H1 (cell line): ENCODE data around the gene MYLK. TPM values are rescaled to one million over a fixed set of nuclear protein-coding genes. Genes with fewer than 3 reads are reported as not detected.

Source experiments
- CTCF ChIA-PET: fragments of 300-600 bp; sonication (Branson Sonifier 250); formaldehyde crosslinking; loops from one replicate; lab custom pipeline; 2021; ENCODE audit not compliant: partially characterized antibody; lab: Charles Lee
- POLR2A ChIA-PET: fragments of 300-600 bp; sonication (Branson Sonifier 250); formaldehyde crosslinking; loops from one replicate; lab custom pipeline; 2021; ENCODE audit warnings: inconsistent platforms; ENCODE audit not compliant: partially characterized antibody; lab: Charles Lee
- DNase-seq, 2 experiments: peaks; one replicate each; pipeline versions ENCODE4 v3.0.0 to v3.0.0-alpha.2; 2010 to 2022; ENCODE audit warnings: low spot score in 2 of 2, low read depth in 1 of 2, mixed read lengths in 1 of 2
- FAIRE-seq: peaks from 2 replicates; lab custom pipeline; 2011; peaks lifted over from hg19 to GRCh38; lab: Jason Lieb, UNC
- H2AFZ ChIP-seq: 2 replicates; pipeline ENCODE4 v1.8.1; 2012; ENCODE audit warnings: low read length, inconsistent platforms
- H2AK5ac ChIP-seq: 2 replicates; pipeline ENCODE4 v1.6.1; 2013; ENCODE audit warnings: low read depth, low read length
- H2BK120ac ChIP-seq: replicated peaks from 2 replicates; pipeline ENCODE3; 2013; ENCODE audit warnings: low read depth, low read length, inconsistent platforms
- H2BK12ac ChIP-seq: 2 replicates; pipeline ENCODE4 v1.6.1; 2013; ENCODE audit warnings: low read depth, low read length
- H2BK15ac ChIP-seq: 2 replicates; pipeline ENCODE4 v1.6.1; 2013; ENCODE audit warnings: low read length
- H2BK20ac ChIP-seq: 2 replicates; pipeline ENCODE4 v1.6.1; 2013; ENCODE audit warnings: low read length
- H2BK5ac ChIP-seq: 2 replicates; pipeline ENCODE4 v1.6.1; 2013; ENCODE audit warnings: low read depth, low read length
- H3K14ac ChIP-seq: 2 replicates; pipeline ENCODE4 v1.6.1; 2013; ENCODE audit warnings: inconsistent platforms; ENCODE audit not compliant: insufficient read length
- H3K18ac ChIP-seq: 2 replicates; pipeline ENCODE4 v1.6.1; 2013; ENCODE audit warnings: low read length; ENCODE audit errors: extremely low read depth
- H3K23ac ChIP-seq: 2 replicates; pipeline ENCODE4 v1.6.1; 2013; ENCODE audit warnings: inconsistent platforms; ENCODE audit not compliant: insufficient read length
- H3K23me2 ChIP-seq: 2 replicates; pipeline ENCODE4 v1.6.1; 2013; ENCODE audit warnings: low read depth, low read length
- H3K27ac ChIP-seq: 2 replicates; pipeline ENCODE4 v1.6.1; 2011; ENCODE audit warnings: low read depth, low read length, inconsistent platforms
- H3K27me3 ChIP-seq, 4 experiments: replicated peaks in 1 of 4; 1 replicate in 1 of 4; 2 replicates in 3 of 4; pipeline versions ENCODE4 v1.6.1 to v1.8.1; 2011 to 2013; ENCODE audit warnings: low read length in 3 of 4, mild to moderate bottlenecking in 3 of 4, inconsistent platforms in 2 of 4, mixed read lengths in 2 of 4, moderate library complexity in 1 of 4; ENCODE audit not compliant: control insufficient read depth in 3 of 4, insufficient read depth in 3 of 4; ENCODE audit errors: extremely low read depth in 1 of 4
- H3K36me3 ChIP-seq, 4 experiments: 2 replicates each; pipeline versions ENCODE4 v1.6.1 to v1.8.1; 2011 to 2013; ENCODE audit warnings: mild to moderate bottlenecking in 4 of 4, low read length in 3 of 4, moderate library complexity in 2 of 4, control low read depth in 1 of 4, inconsistent platforms in 1 of 4; ENCODE audit not compliant: insufficient read depth in 4 of 4, control insufficient read depth in 2 of 4
- H3K4ac ChIP-seq: replicated peaks from 2 replicates; pipeline ENCODE3; 2013; ENCODE audit warnings: low read length, low read depth, mixed read lengths, inconsistent platforms; ENCODE audit not compliant: insufficient read length
- H3K4me1 ChIP-seq, 4 experiments: replicated peaks in 1 of 4; 1 replicate in 1 of 4; 2 replicates in 3 of 4; pipeline versions ENCODE4 v1.6.1 to v1.8.1; 2011 to 2013; ENCODE audit warnings: low read length in 3 of 4, inconsistent platforms in 2 of 4, mixed read lengths in 1 of 4; ENCODE audit not compliant: insufficient read depth in 4 of 4, control insufficient read depth in 3 of 4
- H3K4me2 ChIP-seq, 2 experiments: 2 replicates each; pipeline versions ENCODE4 v1.6.1 to v1.8.1; 2011 to 2013; ENCODE audit warnings: low read depth in 2 of 2, low read length in 2 of 2, control low read depth in 1 of 2, inconsistent platforms in 1 of 2, mild to moderate bottlenecking in 1 of 2; ENCODE audit not compliant: insufficient read depth in 1 of 2
- H3K4me3 ChIP-seq, 4 experiments: fragments of 200-600, 300-600 bp in 1 of 4; sonication (generic), shearing (Covaris generic), sonication (Bioruptor Twin) in 1 of 4; 2 replicates each; pipeline versions ENCODE4 v1.5.1 to v1.8.1; 2011 to 2016; ENCODE audit warnings: low read length in 4 of 4, low read depth in 3 of 4, control low read depth in 2 of 4, inconsistent platforms in 2 of 4, mild to moderate bottlenecking in 2 of 4, mixed read lengths in 1 of 4, moderate library complexity in 1 of 4; ENCODE audit not compliant: insufficient read depth in 2 of 4; ENCODE audit errors: extremely low read depth in 1 of 4
- H3K56ac ChIP-seq: replicated peaks from 2 replicates; pipeline ENCODE3; 2013; ENCODE audit warnings: low read depth, mild to moderate bottlenecking, mixed read lengths, low read length, inconsistent platforms; ENCODE audit not compliant: insufficient read length
- H3K79me1 ChIP-seq: 2 replicates; pipeline ENCODE4 v1.6.1; 2013; ENCODE audit warnings: low read depth, low read length, control low read depth
- H3K79me2 ChIP-seq, 2 experiments: 2 replicates each; pipeline versions ENCODE4 v1.6.1 to v1.8.1; 2012 to 2013; ENCODE audit warnings: low read length in 2 of 2, mild to moderate bottlenecking in 2 of 2, inconsistent platforms in 1 of 2; ENCODE audit not compliant: insufficient read depth in 2 of 2, control insufficient read depth in 1 of 2
- H3K9ac ChIP-seq, 4 experiments: replicated peaks in 1 of 4; 1 replicate in 1 of 4; 2 replicates in 3 of 4; pipeline versions ENCODE4 v1.6.1 to v1.8.1; 2011 to 2013; ENCODE audit warnings: low read depth in 3 of 4, low read length in 3 of 4, control low read depth in 2 of 4, mild to moderate bottlenecking in 2 of 4, moderate library complexity in 2 of 4, inconsistent platforms in 1 of 4; ENCODE audit errors: extremely low read depth in 1 of 4
- H3K9me3 ChIP-seq, 2 experiments: 2 replicates each; pipeline versions ENCODE4 v1.6.1 to v1.8.1; 2012 to 2013; ENCODE audit warnings: mild to moderate bottlenecking in 2 of 2, moderate library complexity in 2 of 2, control low read depth in 1 of 2, inconsistent platforms in 1 of 2, low read depth in 1 of 2, low read length in 1 of 2, mixed read lengths in 1 of 2; ENCODE audit not compliant: insufficient read depth in 2 of 2
- H4K20me1 ChIP-seq, 2 experiments: replicated peaks in 1 of 2; 2 replicates each; pipeline versions ENCODE3 to v1.8.1; 2011 to 2013; ENCODE audit warnings: inconsistent platforms in 2 of 2, low read length in 2 of 2, mild to moderate bottlenecking in 1 of 2; ENCODE audit not compliant: insufficient read depth in 2 of 2, control insufficient read depth in 1 of 2
- H4K5ac ChIP-seq: 2 replicates; pipeline ENCODE4 v1.6.1; 2013; ENCODE audit warnings: low read length, low read depth, mixed read lengths, inconsistent platforms; ENCODE audit not compliant: insufficient read length
- H4K8ac ChIP-seq: 2 replicates; pipeline ENCODE4 v1.8.0; 2013; ENCODE audit warnings: mild to moderate bottlenecking, moderate library complexity, low read length, inconsistent platforms; ENCODE audit not compliant: insufficient read depth; ENCODE audit errors: extremely low read depth
- H4K91ac ChIP-seq: replicated peaks from 2 replicates; pipeline ENCODE3; 2013; ENCODE audit warnings: low read length, mixed read lengths, inconsistent platforms; ENCODE audit not compliant: insufficient read length
- BACH1 ChIP-seq: IDR thresholded peaks from 2 replicates; pipeline ENCODE4 v1.6.1; 2012; ENCODE audit warnings: low read length, improper control_type of control experiment
- CBX5 ChIP-seq: fragments of 300-800, 300-1000 bp; sonication (generic); IDR thresholded peaks from 2 replicates; pipeline ENCODE4 v1.7.1; 2016; ENCODE audit warnings: antibody characterized with exemption, low read length, low read depth
- HDAC2 ChIP-seq, 2 experiments: fragments of 300-600 bp in 1 of 2; sonication (generic) in 1 of 2; IDR thresholded peaks; 2 replicates each; pipeline ENCODE4 v1.6.1; 2011 to 2012; ENCODE audit warnings: low read depth in 2 of 2, low read length in 2 of 2, mild to moderate bottlenecking in 2 of 2, moderate library complexity in 2 of 2, borderline replicate concordance in 1 of 2, inconsistent platforms in 1 of 2
- JUND ChIP-seq: IDR thresholded peaks from 2 replicates; pipeline ENCODE4 v1.6.1; 2011; ENCODE audit warnings: mild to moderate bottlenecking, improper control_type of control experiment, low read length
- MAFK ChIP-seq: IDR thresholded peaks from 2 replicates; pipeline ENCODE4 v1.6.1; 2012; ENCODE audit warnings: low read depth, mild to moderate bottlenecking, improper control_type of control experiment, low read length
- RAD21 ChIP-seq, 2 experiments: IDR thresholded peaks in 1 of 2; conservative IDR thresholded peaks in 1 of 2; 2 replicates each; pipeline ENCODE4 v1.6.1; 2011; ENCODE audit warnings: low read depth in 2 of 2, low read length in 2 of 2, improper control_type of control experiment in 1 of 2, inconsistent platforms in 1 of 2, mild to moderate bottlenecking in 1 of 2, moderate library complexity in 1 of 2
- SP1 ChIP-seq: IDR thresholded peaks from 2 replicates; pipeline ENCODE4 v1.6.1; 2011; ENCODE audit warnings: low read depth, low read length
- SUZ12 ChIP-seq: fragments of 200-600 bp; sonication (generic); IDR thresholded peaks from 2 replicates; pipeline ENCODE4 v1.6.1; 2012; ENCODE audit warnings: mild to moderate bottlenecking, inconsistent platforms, low read length, moderate library complexity, mixed read lengths
- WGBS, 2 experiments: shearing (Covaris generic) in 1 of 2; methylation state at CpG; one replicate each; pipeline versions ENCODE4 v1.1.6 to v1.1.7; 2013 to 2015; ENCODE audit warnings: low lambda C conversion rate in 2 of 2, mixed read lengths in 2 of 2, inconsistent platforms in 1 of 2, low coverage in 1 of 2, missing lambda C conversion rate in 1 of 2; ENCODE audit not compliant: insufficient replicate concordance in 2 of 2, insufficient coverage in 1 of 2, insufficient read length in 1 of 2; ENCODE audit errors: extremely low coverage in 1 of 2, missing lambda C conversion rate in 1 of 2; 5-methylcytosine and 5-hydroxymethylcytosine counted together
- polyA plus RNA-seq, 7 experiments: library from polyadenylated mRNA; depleted of rRNA in 3 of 7; stranded (reverse) in 5 of 7; unstranded in 2 of 7; fragments of >200 nt in 5 of 7; fragments of 200-250 nt in 2 of 7; gene quantifications; 1 replicate in 5 of 7; 2 replicates in 1 of 7; 4 replicates in 1 of 7; pipeline versions ENCODE4 v1.2.1 to v1.2.3, GENCODE V29; 2011 to 2013; ENCODE audit warnings: missing spikeins in 2 of 7, mixed read lengths in 2 of 7
- total RNA-seq: library from RNA; stranded (reverse); fragmentation: NEBNext Ultra II Directional; extraction: Animal tissue kit (Norgen Biotek cat#: 25700); gene quantifications from 2 replicates; pipeline ENCODE4 v1.2.1, GENCODE V29; 2021
- TF ChIP-seq, protein P1 (sequence below): IDR thresholded peaks from 2 replicates; pipeline ENCODE4 v1.6.1; 2011; ENCODE audit warnings: low read depth, mild to moderate bottlenecking, low read length; ENCODE audit not compliant: insufficient read depth
- TF ChIP-seq, protein P2 (sequence below): IDR thresholded peaks from 2 replicates; pipeline ENCODE4 v1.6.1; 2012; ENCODE audit warnings: inconsistent platforms

The MYLK gene
- total and polyA plus RNA-seq, 2 of the 8 experiments (the other 6 are each of a cell fraction or from before 2014, with no cell fraction given) = 11.6 to 21.3 TPM

DNA sequence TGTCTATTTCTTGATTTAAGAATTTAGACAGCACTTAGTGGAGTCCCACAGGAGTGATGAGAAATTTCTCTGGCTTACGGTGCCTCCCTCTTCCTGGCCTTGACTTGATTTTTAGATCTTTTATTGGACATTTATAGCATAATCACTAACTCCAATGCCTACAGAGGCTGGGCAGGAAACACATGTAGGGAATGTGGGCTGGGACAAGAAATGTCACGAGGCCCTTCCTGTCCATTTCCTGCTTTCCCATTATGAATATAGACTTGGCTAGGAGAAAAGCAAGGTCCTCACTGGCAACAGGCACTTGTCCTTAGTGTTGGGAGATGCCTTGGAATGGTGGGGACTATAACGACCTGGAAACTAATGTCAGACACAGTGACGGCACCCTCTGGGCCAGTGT, 100.3 kb downstream of the MYLK start:
- no peak overlapping the region for H3K4ac ChIP-seq
- WGBS, 2 experiments = 94% methylated on average over 4 of the region's 4 CpGs; no CpG with 5 or more reads in 1 of the 2 experiments

More for the DNA sequence above, 100.3 kb downstream of the MYLK start:
- Histone ChIP-seq H4K91ac (no peak overlapping the region), H4K20me1 (no peaks in the 10 kb centered on the region), H3K27me3 (no peaks in the 10 kb centered on the region), H3K9me3 (no peaks in the 10 kb centered on the region), H3K14ac (no peak overlapping the region), H3K79me1 (no peaks in the 10 kb centered on the region; the same call in 1 of the 2 replicates), H4K5ac (no peak overlapping the region), H4K8ac (no peak overlapping the region), H2BK5ac (no peak overlapping the region), H3K23ac (no peak overlapping the region), H3K18ac (no peak overlapping the region), H3K56ac (no peak overlapping the region), H2BK15ac (no peak overlapping the region), H3K79me2 (no peaks in the 10 kb centered on the region), H2BK12ac (no peak overlapping the region), H2AFZ (no peak overlapping the region), H3K36me3 (no peaks in the 10 kb centered on the region), H3K23me2 (no peaks in the 10 kb centered on the region), H2BK120ac (no peak overlapping the region), H3K27ac (no peak overlapping the region), H3K9ac (no peak overlapping the region)
- CTCF ChIA-PET = interaction anchor here (1.1 to 1.4 kb wide), 2 partner anchors 10 to 94 kb away, joined by 3 to 5 read pairs; no protein-coding TSS in a partner anchor
- FAIRE-seq (no peak), DNase-seq (no peak)
- TF ChIP-seq, protein P1, sequence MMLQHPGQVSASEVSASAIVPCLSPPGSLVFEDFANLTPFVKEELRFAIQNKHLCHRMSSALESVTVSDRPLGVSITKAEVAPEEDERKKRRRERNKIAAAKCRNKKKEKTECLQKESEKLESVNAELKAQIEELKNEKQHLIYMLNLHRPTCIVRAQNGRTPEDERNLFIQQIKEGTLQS = no peak
- TF ChIP-seq SUZ12 = no peak
- no peak for TF ChIP-seq SP1
- TF ChIP-seq HDAC2 (IDR thresholded peaks at IDR 0.05; ENCODE audit: borderline replicate concordance in 1 of 2, low read depth in 2 of 2, low read length in 2 of 2) = no peak
- TF ChIP-seq, protein P2, sequence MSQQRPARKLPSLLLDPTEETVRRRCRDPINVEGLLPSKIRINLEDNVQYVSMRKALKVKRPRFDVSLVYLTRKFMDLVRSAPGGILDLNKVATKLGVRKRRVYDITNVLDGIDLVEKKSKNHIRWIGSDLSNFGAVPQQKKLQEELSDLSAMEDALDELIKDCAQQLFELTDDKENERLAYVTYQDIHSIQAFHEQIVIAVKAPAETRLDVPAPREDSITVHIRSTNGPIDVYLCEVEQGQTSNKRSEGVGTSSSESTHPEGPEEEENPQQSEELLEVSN = no peak
- TF ChIP-seq BACH1 = no peak
- TF ChIP-seq MAFK = no peak
- TF ChIP-seq JUND = no peak
- no peak for TF ChIP-seq RAD21 (IDR thresholded peaks at IDR 0.05 in 1 of 2, conservative IDR thresholded peaks at IDR 0.05 in 1 of 2; ENCODE audit: low read depth in 2 of 2, low read length in 2 of 2)
- TF ChIP-seq CBX5 = no peak
- TF ChIP-seq, all 59 proteins: peak for 0
- no peak overlapping the region for H2AK5ac ChIP-seq
- H3K4me1 ChIP-seq = no peaks in the 10 kb centered on the region
- H2BK20ac ChIP-seq = no peak overlapping the region
- H3K4me2 ChIP-seq = no peak overlapping the region
- H3K4me3 ChIP-seq = no peak overlapping the region
- POLR2A ChIA-PET = no interaction called here
